LNCAP (cell line): ENCODE results near the gene TMEM164.

Source experiments
- TF ChIP-seq, protein P1 (sequence below): fragments of 450-650 bp; IDR thresholded peaks from 2 replicates; pipeline ENCODE4 v1.5.1; 2017; ENCODE audit warnings: mild to moderate bottlenecking

The TMEM164 gene

DNA sequence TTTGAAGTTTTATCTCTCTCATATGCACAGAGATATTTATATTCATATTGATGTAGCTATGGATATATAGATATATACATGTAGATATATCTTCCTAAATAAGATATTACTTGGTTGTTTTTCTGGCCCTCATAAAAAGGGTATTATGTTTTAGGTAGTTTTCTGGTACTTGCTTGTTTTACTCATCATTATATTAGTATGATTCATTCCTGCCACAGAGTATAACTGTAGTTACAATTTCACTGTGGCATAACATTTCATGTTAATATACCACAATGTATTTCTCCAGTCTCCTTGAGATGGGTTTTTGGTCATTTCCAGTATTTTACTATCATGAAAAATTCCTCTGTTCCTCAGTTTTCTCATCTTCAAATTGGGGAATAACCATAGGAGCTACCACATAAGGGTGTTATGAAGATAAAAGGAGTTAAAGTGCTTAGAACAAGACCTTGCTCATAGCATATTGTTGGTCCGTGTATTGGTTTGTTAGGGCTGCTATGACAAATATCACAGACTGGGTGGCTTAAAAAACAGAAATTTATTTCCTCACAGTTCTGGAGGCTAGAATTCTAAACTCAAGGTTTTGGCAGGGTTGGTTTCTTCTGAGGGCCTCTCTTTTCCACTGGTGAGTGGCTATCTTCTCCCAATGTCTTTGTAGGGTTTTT lies 129.7 kb downstream of the TMEM164 start:
- TF ChIP-seq, protein P1, sequence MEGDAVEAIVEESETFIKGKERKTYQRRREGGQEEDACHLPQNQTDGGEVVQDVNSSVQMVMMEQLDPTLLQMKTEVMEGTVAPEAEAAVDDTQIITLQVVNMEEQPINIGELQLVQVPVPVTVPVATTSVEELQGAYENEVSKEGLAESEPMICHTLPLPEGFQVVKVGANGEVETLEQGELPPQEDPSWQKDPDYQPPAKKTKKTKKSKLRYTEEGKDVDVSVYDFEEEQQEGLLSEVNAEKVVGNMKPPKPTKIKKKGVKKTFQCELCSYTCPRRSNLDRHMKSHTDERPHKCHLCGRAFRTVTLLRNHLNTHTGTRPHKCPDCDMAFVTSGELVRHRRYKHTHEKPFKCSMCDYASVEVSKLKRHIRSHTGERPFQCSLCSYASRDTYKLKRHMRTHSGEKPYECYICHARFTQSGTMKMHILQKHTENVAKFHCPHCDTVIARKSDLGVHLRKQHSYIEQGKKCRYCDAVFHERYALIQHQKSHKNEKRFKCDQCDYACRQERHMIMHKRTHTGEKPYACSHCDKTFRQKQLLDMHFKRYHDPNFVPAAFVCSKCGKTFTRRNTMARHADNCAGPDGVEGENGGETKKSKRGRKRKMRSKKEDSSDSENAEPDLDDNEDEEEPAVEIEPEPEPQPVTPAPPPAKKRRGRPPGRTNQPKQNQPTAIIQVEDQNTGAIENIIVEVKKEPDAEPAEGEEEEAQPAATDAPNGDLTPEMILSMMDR = no peak

DNA sequence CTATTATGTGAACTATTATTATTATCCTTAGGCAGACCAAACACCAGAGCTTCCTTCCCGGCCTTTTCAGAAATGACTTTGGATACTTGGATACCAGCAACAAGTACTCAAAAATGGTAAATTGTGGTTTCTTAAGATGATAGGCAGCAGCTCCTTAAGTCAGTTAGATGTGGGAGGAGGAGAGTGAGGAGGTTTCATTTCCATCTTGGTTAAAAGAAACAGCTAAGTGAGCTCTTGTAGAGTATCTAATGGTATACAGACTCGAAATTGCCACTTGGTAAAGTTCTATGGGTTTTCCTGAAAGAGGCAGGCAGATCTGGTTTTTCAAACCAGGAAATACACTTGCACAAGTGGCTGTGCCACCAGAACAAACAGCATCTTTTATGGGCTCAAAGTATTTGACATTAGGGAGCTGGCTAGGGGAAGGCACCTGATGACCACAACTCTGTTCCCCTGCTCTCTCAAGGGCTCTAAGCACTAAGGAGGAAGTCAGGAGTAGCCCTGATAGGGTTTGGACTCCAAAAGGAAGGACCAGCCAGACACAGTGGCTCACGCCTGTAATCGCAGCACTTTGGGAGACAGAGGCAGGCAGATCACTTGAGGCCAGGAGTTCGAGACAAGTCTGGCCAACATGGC lies 130.9 kb downstream of the TMEM164 start:
- TF ChIP-seq, protein P1 = no peak

DNA sequence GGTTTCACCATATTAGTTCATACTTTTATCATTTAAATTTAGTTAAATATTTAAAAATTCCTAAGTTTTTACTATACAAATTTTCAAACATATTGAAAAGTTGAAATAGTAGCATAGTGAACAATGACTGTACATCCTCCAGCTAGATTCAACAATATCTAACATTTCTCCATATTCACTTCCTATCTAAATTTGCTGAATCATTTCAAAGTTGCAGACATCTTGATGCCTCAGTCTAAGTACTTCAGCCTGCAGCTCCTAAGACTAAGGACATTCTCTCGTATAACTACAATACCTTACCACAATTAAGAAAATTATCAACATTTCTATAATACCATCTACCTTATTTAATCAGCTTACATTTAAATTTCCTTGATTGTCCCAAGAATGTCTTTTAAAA lies 132.7 kb downstream of the TMEM164 start:
- TF ChIP-seq, protein P1 = no peak

DNA sequence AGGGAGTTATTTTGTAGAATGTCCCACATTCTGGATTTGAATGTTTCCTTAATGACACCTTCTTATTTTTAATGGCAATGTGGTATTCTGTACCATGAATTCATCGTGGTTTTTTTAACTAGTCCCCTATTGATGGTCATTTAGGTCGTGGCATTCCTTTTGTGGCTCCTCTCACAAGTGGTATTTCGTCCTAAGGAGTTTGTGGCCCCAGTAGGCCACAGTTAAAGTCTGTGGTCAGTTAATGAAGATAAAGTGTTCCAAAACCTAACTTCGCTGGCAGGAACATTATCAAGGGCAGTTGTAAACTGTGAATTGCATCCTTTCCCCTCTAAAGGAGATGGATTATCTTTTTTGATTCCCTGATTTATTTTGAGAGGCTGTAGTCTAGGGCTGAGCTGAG lies 133.2 kb downstream of the TMEM164 start:
- TF ChIP-seq, protein P1 = no peak

DNA sequence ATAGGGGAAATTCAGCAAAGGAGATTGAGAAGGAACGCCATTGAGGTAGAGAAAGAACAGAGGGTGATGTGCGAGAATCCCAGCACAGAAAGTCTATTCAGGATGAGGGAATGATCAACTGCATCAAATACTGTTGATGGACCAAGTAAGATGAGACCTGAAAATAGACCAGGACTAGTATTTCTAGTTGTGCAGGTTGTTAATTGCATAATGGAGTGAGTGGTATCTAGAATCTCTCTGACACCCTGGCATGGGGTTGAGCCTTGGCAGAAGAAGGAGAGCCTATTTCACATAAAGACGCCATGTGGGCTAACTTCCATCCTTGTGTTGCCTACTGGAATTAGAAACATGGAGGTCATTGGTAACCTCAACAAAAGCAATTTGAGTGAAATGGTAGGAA lies 135.6 kb downstream of the TMEM164 start:
- TF ChIP-seq, protein P1 = no peak

DNA sequence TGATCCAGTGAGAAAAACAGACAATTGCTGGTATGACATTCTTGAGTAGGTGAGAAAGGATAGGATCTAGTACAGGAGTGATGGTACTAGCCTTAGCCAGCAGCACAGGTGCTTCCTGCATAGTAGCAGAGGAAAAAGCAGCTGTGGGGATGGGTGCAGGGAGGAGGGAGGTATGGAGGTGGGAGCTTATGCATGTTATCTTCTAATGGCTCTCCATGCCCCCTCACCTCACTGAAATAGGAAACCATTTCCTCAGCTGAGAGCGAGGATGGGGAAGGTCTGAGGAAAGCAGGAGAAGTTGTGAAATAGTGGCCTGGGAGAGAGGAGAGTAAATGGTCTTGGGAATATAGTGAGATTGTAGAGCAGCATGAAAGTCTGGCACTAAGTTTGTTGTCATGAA lies 136.3 kb downstream of the TMEM164 start:
- TF ChIP-seq, protein P1 = no peak

DNA sequence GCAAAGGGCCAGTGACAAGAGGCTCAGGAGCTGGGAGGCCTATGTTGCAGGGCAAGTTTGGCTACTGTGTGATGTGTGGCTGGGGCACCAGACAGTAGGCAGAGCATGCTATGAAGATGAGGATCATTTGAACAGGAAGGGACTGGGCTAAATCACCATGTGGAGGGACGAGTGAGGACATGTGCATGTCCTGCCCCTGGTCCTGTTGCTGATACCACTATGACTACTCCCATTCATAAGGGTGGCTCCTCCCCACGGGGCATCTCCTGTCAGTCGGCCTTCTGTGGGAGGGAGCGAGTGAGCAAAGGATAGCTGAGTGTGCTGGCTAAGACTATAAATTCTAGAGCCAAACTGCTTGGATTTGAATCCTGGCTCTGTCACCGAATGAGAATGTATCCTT lies 139.2 kb downstream of the TMEM164 start:
- TF ChIP-seq, protein P1 = no peak
